Urinary bladder (tissue), 4 donors: ENCODE measurements around the gene HNRNPH3. TPM values are rescaled to one million over a fixed set of nuclear protein-coding genes. Genes with fewer than 3 reads are reported as not detected.

Experiments
- DNase-seq: peaks from one replicate; pipeline ENCODE4 v3.0.0-alpha.2; 2015; ENCODE audit errors: extremely low spot score
- H3K27ac ChIP-seq: one replicate; pipeline ENCODE4 v1.5.1; 2013; ENCODE audit warnings: low read depth, mild to moderate bottlenecking, moderate library complexity
- H3K36me3 ChIP-seq: one replicate; pipeline ENCODE4 v1.6.1; 2013; ENCODE audit warnings: mild to moderate bottlenecking, moderate library complexity; ENCODE audit not compliant: insufficient read depth
- H3K4me1 ChIP-seq: one replicate; pipeline ENCODE4 v1.6.1; 2013; ENCODE audit warnings: mild to moderate bottlenecking, moderate library complexity; ENCODE audit not compliant: insufficient read depth
- H3K4me3 ChIP-seq: one replicate; pipeline ENCODE4 v1.5.1; 2013; ENCODE audit warnings: low read depth, low read length
- WGBS: extraction: QIAGEN DNeasy Blood & Tissue Kit; methylation state at CpG from one replicate; pipeline ENCODE4 v1.1.7; 2013; 5-methylcytosine and 5-hydroxymethylcytosine counted together
- polyA plus RNA-seq: library from polyadenylated mRNA; stranded (reverse); fragments of 200-250 nt; gene quantifications from one replicate; pipeline ENCODE4 v1.2.3, GENCODE V29; 2013
- total RNA-seq: library from RNA; depleted of rRNA; stranded (reverse); fragments of >200 nt; gene quantifications from one replicate; pipeline ENCODE4 v1.2.3, GENCODE V29; 2014
- donor health status: healthy with polysubstance abuse.
- donor health status: healthy.

HNRNPH3 gene
- total and polyA plus RNA-seq, 2 donors, result 54.2 to 209 TPM

GRCh38 chr10:68336754-68337351 lies 5.0 kb downstream of the HNRNPH3 start:
- WGBS, result 75% methylated on average over 7 of the region's 7 CpGs
- Histone ChIP-seq H3K36me3 (peaks cover 9% of the 10 kb centered on the region), H3K4me1 (no peaks in the 10 kb centered on the region), H3K4me3 (no peak overlapping the region), H3K27ac (no peak overlapping the region)
- DNase-seq, result no peak

GRCh38 chr10:68340358-68341080 lies 8.7 kb downstream of the HNRNPH3 start:
- Histone ChIP-seq H3K4me3 (no peak overlapping the region), H3K4me1 (no peaks in the 10 kb centered on the region), H3K27ac (no peak overlapping the region), H3K36me3 (peaks cover 10% of the 10 kb centered on the region)
- no peak for DNase-seq
- 89% methylated on average over 8 of the region's 8 CpGs for WGBS

- Histone ChIP-seq H3K27ac (no peak overlapping the region), H3K4me3 (no peak overlapping the region), H3K4me1 (no peaks in the 10 kb centered on the region), H3K36me3 (peaks cover 12% of the 10 kb centered on the region)
- 85% methylated on average over 3 of the region's 3 CpGs for WGBS
- DNase-seq, result no peak
Observed at GRCh38 chr10:68342909-68343516, 11.1 kb downstream of the HNRNPH3 start.

- Histone ChIP-seq H3K36me3 (peaks cover 6% of the 10 kb centered on the region), H3K27ac (no peak overlapping the region), H3K4me3 (no peak overlapping the region), H3K4me1 (no peaks in the 10 kb centered on the region)
- 88% methylated on average over 4 of the region's 4 CpGs for WGBS
- no peak for DNase-seq
Observed at GRCh38 chr10:68345621-68346020, 13.8 kb downstream of the HNRNPH3 start.

- no peak overlapping the region for H3K27ac ChIP-seq
- no peak for DNase-seq
- WGBS, result 91% methylated on average over 4 of the region's 4 CpGs
- H3K4me1 ChIP-seq, result no peaks in the 10 kb centered on the region
- H3K4me3 ChIP-seq, result no peak overlapping the region
- H3K36me3 ChIP-seq, result peaks cover 3% of the 10 kb centered on the region
Observed at GRCh38 chr10:68346774-68347173, 14.9 kb downstream of the HNRNPH3 start.

GRCh38 chr10:68348265-68348741 lies 16.4 kb downstream of the HNRNPH3 start:
- no peaks in the 10 kb centered on the region for H3K4me1 ChIP-seq
- H3K4me3 ChIP-seq, result no peak overlapping the region
- H3K36me3 ChIP-seq, result peaks cover 2% of the 10 kb centered on the region
- no peak overlapping the region for H3K27ac ChIP-seq
- 62% methylated on average over 2 of the region's 2 CpGs for WGBS
- DNase-seq, result no peak

GRCh38 chr10:68353537-68353936 lies 21.7 kb downstream of the HNRNPH3 start:
- Histone ChIP-seq H3K27ac (no peak overlapping the region), H3K4me3 (no peak overlapping the region), H3K36me3 (peaks cover 3% of the 10 kb centered on the region), H3K4me1 (no peaks in the 10 kb centered on the region)
- no peak for DNase-seq
- WGBS, result 98% methylated on average over 2 of the region's 2 CpGs

- Histone ChIP-seq H3K4me1 (no peaks in the 10 kb centered on the region), H3K4me3 (no peak overlapping the region), H3K36me3 (peaks cover 4% of the 10 kb centered on the region), H3K27ac (no peak overlapping the region)
- no peak for DNase-seq
- WGBS, result 96% methylated on average over 6 of the region's 6 CpGs
Observed at GRCh38 chr10:68359189-68359588, 27.3 kb downstream of the HNRNPH3 start.

- WGBS, result 90% methylated on average over 3 of the region's 3 CpGs
- no peaks in the 10 kb centered on the region for H3K4me1 ChIP-seq
- peaks cover 4% of the 10 kb centered on the region for H3K36me3 ChIP-seq
- no peak for DNase-seq
- H3K27ac ChIP-seq, result no peak overlapping the region
- no peak overlapping the region for H3K4me3 ChIP-seq
Observed at GRCh38 chr10:68362590-68362989, 30.7 kb downstream of the HNRNPH3 start.

GRCh38 chr10:68364101-68364886 lies 32.4 kb downstream of the HNRNPH3 start:
- WGBS, result 86% methylated on average over 3 of the region's 3 CpGs
- DNase-seq, result no peak
- peaks cover 4% of the 10 kb centered on the region for H3K36me3 ChIP-seq
- no peaks in the 10 kb centered on the region for H3K4me1 ChIP-seq
- H3K27ac ChIP-seq, result no peak overlapping the region
- H3K4me3 ChIP-seq, result no peak overlapping the region

GRCh38 chr10:68365611-68366010 lies 33.7 kb downstream of the HNRNPH3 start:
- no peak overlapping the region for H3K4me3 ChIP-seq
- peaks cover 4% of the 10 kb centered on the region for H3K36me3 ChIP-seq
- no peak overlapping the region for H3K27ac ChIP-seq
- no peaks in the 10 kb centered on the region for H3K4me1 ChIP-seq
- 58% methylated on average over 2 of the region's 2 CpGs for WGBS
- DNase-seq, result no peak

- no peak overlapping the region for H3K27ac ChIP-seq
- DNase-seq, result no peak
- H3K36me3 ChIP-seq, result peaks cover 4% of the 10 kb centered on the region
- H3K4me1 ChIP-seq, result no peaks in the 10 kb centered on the region
- no peak overlapping the region for H3K4me3 ChIP-seq
- WGBS, result 96% methylated on average over 5 of the region's 5 CpGs
Observed at GRCh38 chr10:68366600-68366999, 34.7 kb downstream of the HNRNPH3 start.

GRCh38 chr10:68367121-68367520 lies 35.3 kb downstream of the HNRNPH3 start:
- Histone ChIP-seq H3K4me3 (no peak overlapping the region), H3K36me3 (peaks cover 4% of the 10 kb centered on the region), H3K27ac (no peak overlapping the region), H3K4me1 (no peaks in the 10 kb centered on the region)
- no peak for DNase-seq
- 91% methylated on average over 2 of the region's 2 CpGs for WGBS
